Right lobe of liver (tissue), 6 donors: ENCODE measurements around the gene LPXN. TPM values are rescaled to one million over a fixed set of nuclear protein-coding genes. Genes with fewer than 3 reads are reported as not detected.

Source experiments
- ATAC-seq, 4 donors: fragments of 200-7000 bp; cut with Tn5 transposase; one replicate each; pipeline ENCODE4 v1.9.1; 2020; ENCODE audit warnings: mild to moderate bottlenecking in 4 of 4, moderate library complexity in 4 of 4
- DNase-seq, 3 donors: peaks; one replicate each; pipeline ENCODE4 v3.0.0-alpha.2; 2020
- H3K27ac ChIP-seq, 3 donors: fragments of 200-600 bp; one replicate each; pipeline ENCODE4 v1.8.0; 2022
- H3K27me3 ChIP-seq, 2 donors: fragments of 200-600 bp; one replicate each; pipeline ENCODE4 v1.8.0; 2022
- H3K36me3 ChIP-seq, 4 donors: fragments of 200-600 bp; sonication (generic) in 1 of 4; one replicate each; pipeline versions ENCODE4 v1.5.1 to v1.8.0; 2017 to 2022; ENCODE audit warnings: control low read depth in 1 of 4
- H3K4me1 ChIP-seq, 4 donors: fragments of 200-600 bp; sonication (generic) in 1 of 4; one replicate each; pipeline versions ENCODE4 v1.5.1 to v1.8.0; 2017 to 2022; ENCODE audit warnings: control low read depth in 1 of 4
- H3K4me3 ChIP-seq, 3 donors: fragments of 200-600 bp; one replicate each; pipeline ENCODE4 v1.8.0; 2022
- H3K9me3 ChIP-seq, 4 donors: fragments of 200-600 bp; sonication (generic) in 1 of 4; one replicate each; pipeline versions ENCODE4 v1.5.1 to v1.8.0; 2017 to 2022; ENCODE audit warnings: control low read depth in 1 of 4
- POLR2A ChIP-seq: fragments of 450-650 bp; IDR thresholded peaks from one replicate; pipeline ENCODE4 v1.6.1; 2017; ENCODE audit warnings: antibody characterized with exemption, mild to moderate bottlenecking
- WGBS: methylation state at CpG from one replicate; pipeline ENCODE4 v1.1.6; 2018; ENCODE audit warnings: low coverage, low lambda C conversion rate; ENCODE audit not compliant: insufficient coverage; ENCODE audit errors: missing lambda C conversion rate; 5-methylcytosine and 5-hydroxymethylcytosine counted together
- intact Hi-C, 2 donors: fragments of 100-400 bp; cut with DNase I; formaldehyde crosslinking; loops; one replicate each; pipeline versions ENCODE4 v1.11.2 to v1.14.1; 2022
- total RNA-seq, 6 experiments: library from RNA; depleted of rRNA in 2 of 6; stranded (reverse); fragments of >200 nt in 2 of 6; fragmentation: NEBNext Ultra II Directional in 3 of 6; extraction: Animal tissue kit (Norgen Biotek cat#: 25700) in 3 of 6; gene quantifications; one replicate each; pipeline versions ENCODE4 v1.1.0 to v1.2.4, GENCODE V29; 2016 to 2023
- TF ChIP-seq, protein P1 (sequence below), 4 donors: fragments of 200-600 bp in 3 of 4; fragments of 450-650 bp in 1 of 4; IDR thresholded peaks; one replicate each; pipeline versions ENCODE4 v1.5.1 to v1.8.0; 2016 to 2022; ENCODE audit warnings: antibody characterized with exemption in 4 of 4, mild to moderate bottlenecking in 2 of 4
- donor health status: DM: no; HTN: yes; CAD: no.
- donor health status: DM: no; HTN: no; CAD: no.
- donor health status: DM: no; HTN: no; CAD: no.
- donor health status: DM: no; HTN: yes; CAD: no.
- donor health status: DM: no; HTN: yes; CAD: no.

Gene LPXN
- total RNA-seq, 6 experiments from 2014 or later, result 3.9 to 8.4 (median 5.5) TPM

- TF ChIP-seq, protein P1, sequence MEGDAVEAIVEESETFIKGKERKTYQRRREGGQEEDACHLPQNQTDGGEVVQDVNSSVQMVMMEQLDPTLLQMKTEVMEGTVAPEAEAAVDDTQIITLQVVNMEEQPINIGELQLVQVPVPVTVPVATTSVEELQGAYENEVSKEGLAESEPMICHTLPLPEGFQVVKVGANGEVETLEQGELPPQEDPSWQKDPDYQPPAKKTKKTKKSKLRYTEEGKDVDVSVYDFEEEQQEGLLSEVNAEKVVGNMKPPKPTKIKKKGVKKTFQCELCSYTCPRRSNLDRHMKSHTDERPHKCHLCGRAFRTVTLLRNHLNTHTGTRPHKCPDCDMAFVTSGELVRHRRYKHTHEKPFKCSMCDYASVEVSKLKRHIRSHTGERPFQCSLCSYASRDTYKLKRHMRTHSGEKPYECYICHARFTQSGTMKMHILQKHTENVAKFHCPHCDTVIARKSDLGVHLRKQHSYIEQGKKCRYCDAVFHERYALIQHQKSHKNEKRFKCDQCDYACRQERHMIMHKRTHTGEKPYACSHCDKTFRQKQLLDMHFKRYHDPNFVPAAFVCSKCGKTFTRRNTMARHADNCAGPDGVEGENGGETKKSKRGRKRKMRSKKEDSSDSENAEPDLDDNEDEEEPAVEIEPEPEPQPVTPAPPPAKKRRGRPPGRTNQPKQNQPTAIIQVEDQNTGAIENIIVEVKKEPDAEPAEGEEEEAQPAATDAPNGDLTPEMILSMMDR (IDR thresholded peaks at IDR 0.05), result no peak
- no peak for TF ChIP-seq POLR2A
- H3K27me3 ChIP-seq, result no peaks in the 10 kb centered on the region
- WGBS, result 43% methylated on average over 1 of the region's 1 CpG
- DNase-seq, result no peak
- H3K9me3 ChIP-seq, result no peaks in the 10 kb centered on the region
- no peak for ATAC-seq
- intact Hi-C loops, result no loop called here
- H3K36me3 ChIP-seq, result no peaks in the 10 kb centered on the region
- H3K4me3 ChIP-seq, result no peak overlapping the region
- H3K4me1 ChIP-seq, result no peaks in the 10 kb centered on the region
- H3K27ac ChIP-seq, result no peak overlapping the region
Measured at GRCh38 chr11:58509748-58510147, 65.9 kb downstream of the LPXN start.

DNA sequence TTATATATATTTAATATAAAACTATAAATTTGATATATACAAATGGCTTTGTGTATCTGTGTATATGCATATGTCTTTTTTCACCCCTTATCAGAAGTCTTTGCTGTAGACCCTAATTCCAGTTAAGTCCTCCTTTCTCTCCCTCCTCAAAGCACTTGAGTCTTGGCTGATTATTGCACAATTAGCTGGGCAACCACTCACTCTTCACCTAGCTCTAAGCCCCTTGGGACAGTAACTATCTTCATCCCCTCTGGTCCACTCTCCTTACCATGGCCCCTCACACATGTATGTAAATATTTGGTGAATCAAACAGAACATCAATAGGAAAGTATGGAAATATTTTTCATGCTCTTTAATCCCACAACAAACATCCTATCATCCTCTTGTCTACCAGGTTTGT, 66.8 kb downstream of the LPXN start:
- no peaks in the 10 kb centered on the region for H3K9me3 ChIP-seq
- no peak overlapping the region for H3K4me3 ChIP-seq
- no peaks in the 10 kb centered on the region for H3K36me3 ChIP-seq
- no peak overlapping the region for H3K27ac ChIP-seq
- H3K4me1 ChIP-seq, result no peaks in the 10 kb centered on the region
- TF ChIP-seq, protein P1 (IDR thresholded peaks at IDR 0.05), result no peak
- TF ChIP-seq POLR2A, result no peak
- DNase-seq (no peak), ATAC-seq (no peak)
- no peaks in the 10 kb centered on the region for H3K27me3 ChIP-seq
- intact Hi-C loops, result no loop called here

- WGBS, result 100% methylated on average over 1 of the region's 1 CpG
- H3K9me3 ChIP-seq, result no peaks in the 10 kb centered on the region
- intact Hi-C loops, result no loop called here
- H3K4me1 ChIP-seq, result no peaks in the 10 kb centered on the region
- no peaks in the 10 kb centered on the region for H3K36me3 ChIP-seq
- no peaks in the 10 kb centered on the region for H3K27me3 ChIP-seq
- H3K4me3 ChIP-seq, result no peak within 1 kb of the TSS
- ATAC-seq, result no peak
- TF ChIP-seq POLR2A, result no peak
- TF ChIP-seq, protein P1 (IDR thresholded peaks at IDR 0.05), result no peak
- DNase-seq, result no peak
- H3K27ac ChIP-seq, result no peak within 1 kb of the TSS
Measured at GRCh38 chr11:58508005-58508404, 67.7 kb downstream of the LPXN start, which contains the start of gene OR5B21. TSS of gene OR5B21 (minus strand) at chr11:58508105. CDS start at chr11:58508105, 0 bp downstream.

DNA sequence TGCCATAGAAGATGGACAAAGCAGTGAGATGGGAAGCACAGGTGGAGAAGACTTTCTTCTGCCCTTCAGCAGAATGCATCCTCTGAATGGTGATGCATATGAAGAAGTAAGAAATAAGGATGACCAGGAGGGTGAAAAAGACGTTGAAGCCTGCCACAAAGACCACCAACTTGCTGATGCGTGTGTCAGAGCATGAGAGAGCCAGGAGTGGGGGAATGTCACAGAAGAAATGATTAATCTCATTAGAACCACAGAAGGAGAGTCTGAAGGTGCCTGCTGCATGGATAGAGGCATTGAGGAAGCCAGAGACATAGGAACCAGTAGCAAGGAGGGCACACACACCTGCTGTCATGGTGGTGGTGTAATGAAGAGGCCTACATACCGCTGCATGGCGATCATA, 68.3 kb downstream of the LPXN start:
- Histone ChIP-seq H3K36me3 (no peaks in the 10 kb centered on the region), H3K4me1 (no peaks in the 10 kb centered on the region), H3K27ac (no peak overlapping the region), H3K4me3 (no peak overlapping the region), H3K9me3 (no peaks in the 10 kb centered on the region), H3K27me3 (no peaks in the 10 kb centered on the region)
- 70% methylated on average over 4 of the region's 4 CpGs for WGBS
- TF ChIP-seq, protein P1 (IDR thresholded peaks at IDR 0.05), result no peak
- no peak for TF ChIP-seq POLR2A
- DNase-seq (no peak), ATAC-seq (no peak)
- intact Hi-C loops, result no loop called here

GRCh38 chr11:58506935-58507334, 68.7 kb downstream of the LPXN start:
- H3K27ac ChIP-seq, result no peak overlapping the region
- H3K36me3 ChIP-seq, result no peaks in the 10 kb centered on the region
- no peak for DNase-seq
- no peaks in the 10 kb centered on the region for H3K27me3 ChIP-seq
- 39% methylated on average over 5 of the region's 5 CpGs for WGBS
- H3K9me3 ChIP-seq, result no peaks in the 10 kb centered on the region
- TF ChIP-seq, protein P1 (IDR thresholded peaks at IDR 0.05), result no peak
- no peak for TF ChIP-seq POLR2A
- intact Hi-C loops, result no loop called here
- H3K4me3 ChIP-seq, result no peak overlapping the region
- H3K4me1 ChIP-seq, result no peaks in the 10 kb centered on the region
- no peak for ATAC-seq
